8988T (cell line): ENCODE data around the gene DDX3X.
"Not testable (repeated sequence)": the region's sequence is repeated elsewhere in the genome, so short reads cannot be mapped to it uniquely, and the experiment has no call there.

Experiments used
- DNase-seq: peaks from one replicate; pipeline ENCODE4 v3.0.0; 2011

The DDX3X gene

DNA sequence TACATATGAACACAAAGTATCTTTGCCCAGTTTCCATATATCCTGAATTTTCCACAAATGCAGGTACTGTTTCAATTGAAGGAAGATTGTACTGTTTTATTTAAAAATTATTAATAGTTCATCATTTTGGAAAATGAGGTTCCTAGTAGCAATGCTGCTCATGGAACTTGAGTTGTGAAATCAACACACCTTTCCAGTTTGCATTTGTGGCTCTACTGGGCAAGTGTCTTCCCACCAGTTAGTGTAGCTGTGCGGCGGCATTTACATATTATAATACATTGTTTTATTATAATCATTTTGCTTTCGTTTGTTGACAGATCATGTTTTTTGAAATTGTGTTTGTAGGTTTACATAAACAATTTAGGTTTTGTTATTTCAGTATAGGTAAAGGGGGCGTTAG, 2.0 kb upstream of the DDX3X start:
- DNase-seq, result no peak

DNA sequence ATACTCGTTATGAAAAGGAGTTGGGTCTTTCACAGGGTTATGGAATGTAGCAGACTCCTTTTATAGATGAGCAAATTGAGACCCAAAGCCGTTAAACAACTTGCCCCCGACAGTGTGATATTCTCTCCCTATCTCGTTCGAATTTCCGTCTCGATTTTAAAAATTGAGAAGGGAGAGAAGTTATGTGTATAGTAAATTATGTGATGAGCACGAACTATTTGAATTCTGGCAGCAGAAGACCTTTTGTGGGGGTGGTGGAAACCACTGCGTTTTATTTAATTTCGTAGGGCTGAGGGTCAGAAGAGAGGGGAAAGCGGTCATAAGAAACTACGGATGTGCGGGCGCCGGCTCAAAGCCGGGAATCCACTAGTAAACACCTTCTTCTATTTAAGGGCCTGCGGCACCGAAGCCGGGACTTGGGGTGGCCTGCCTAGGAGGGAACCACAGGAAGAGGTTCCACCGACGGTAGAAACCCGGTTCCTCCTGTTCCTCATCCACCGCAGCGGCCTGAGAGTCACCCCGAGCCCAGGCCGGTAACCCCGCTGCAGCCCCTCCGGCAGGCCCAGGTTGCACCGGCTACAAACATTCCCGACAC, 1.5 kb upstream of the DDX3X start:
- no peak for DNase-seq

DNA sequence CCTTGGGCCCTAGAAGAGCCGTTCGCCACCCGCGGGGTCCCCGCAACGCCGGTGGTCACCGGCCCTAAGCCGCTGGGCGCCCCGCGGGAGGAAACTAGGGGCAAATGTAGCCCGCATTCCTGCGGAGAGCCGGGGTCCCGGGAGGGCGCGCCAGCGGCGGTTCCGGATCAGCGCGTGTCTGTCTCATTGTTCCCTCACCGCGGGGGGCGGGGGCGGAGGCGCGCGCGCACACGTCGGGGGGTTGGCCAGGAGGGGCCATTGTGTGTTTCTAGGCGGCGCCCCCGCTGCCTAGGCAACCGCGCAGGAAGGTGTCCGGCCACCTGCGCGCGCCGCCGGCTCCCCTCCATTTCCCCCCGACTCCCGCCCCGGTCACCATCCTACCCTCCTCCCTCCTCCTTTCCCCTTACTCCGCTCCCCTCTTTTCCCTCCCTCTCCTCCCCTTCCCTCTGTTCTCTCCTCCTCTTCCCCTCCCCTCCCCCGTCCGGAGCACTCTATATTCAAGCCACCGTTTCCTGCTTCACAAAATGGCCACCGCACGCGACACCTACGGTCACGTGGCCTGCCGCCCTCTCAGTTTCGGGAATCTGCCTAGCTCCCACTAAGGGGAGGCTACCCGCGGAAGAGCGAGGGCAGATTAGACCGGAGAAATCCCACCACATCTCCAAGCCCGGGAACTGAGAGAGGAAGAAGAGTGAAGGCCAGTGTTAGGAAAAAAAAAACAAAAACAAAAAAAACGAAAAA, 789 bp upstream of the DDX3X start:
- peak; percentile 72 for DNase-seq

DNA sequence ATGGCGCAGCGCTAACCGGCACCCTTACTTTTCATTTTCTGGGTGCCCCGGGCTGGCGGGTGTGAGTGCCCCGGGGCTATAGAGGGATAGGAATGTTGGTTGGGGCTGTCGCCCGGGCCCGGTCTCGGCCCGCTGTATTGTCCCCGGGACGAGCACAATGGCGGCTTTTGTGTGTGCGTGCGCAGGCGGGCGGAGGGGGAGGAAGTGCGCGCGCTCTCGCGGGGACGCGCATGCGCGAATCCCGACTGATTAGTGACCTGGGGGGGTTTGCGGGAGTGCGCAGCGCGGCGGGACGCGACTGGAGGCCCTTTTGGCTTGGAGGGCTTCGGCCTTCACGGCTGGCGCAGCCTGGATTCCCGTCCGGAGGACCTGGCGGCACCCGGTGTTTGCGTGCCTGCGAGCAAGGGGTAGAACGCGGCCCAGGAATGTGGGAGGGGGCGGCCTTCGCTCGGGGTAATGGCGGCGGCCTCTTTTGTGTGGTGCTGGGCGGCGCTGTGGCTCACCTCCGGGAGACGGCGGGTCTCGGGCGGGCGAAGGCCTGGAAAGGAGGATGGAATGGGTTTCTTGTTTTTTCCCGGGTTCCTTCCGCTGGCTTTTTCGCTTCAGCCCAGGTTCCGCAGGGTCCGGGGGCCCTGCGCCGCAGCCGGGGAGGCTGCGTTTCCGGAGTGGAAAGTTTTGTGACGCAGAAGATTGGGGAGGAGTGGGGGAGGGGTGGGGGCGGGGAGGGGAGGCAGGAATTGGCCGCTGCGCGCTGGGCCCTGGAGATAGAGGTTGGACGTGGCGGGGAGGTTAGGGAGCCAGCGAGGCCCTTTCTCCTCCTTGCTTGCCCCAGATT, 618 bp downstream of the DDX3X start:
- DNase-seq, result peak; percentile 83

DNA sequence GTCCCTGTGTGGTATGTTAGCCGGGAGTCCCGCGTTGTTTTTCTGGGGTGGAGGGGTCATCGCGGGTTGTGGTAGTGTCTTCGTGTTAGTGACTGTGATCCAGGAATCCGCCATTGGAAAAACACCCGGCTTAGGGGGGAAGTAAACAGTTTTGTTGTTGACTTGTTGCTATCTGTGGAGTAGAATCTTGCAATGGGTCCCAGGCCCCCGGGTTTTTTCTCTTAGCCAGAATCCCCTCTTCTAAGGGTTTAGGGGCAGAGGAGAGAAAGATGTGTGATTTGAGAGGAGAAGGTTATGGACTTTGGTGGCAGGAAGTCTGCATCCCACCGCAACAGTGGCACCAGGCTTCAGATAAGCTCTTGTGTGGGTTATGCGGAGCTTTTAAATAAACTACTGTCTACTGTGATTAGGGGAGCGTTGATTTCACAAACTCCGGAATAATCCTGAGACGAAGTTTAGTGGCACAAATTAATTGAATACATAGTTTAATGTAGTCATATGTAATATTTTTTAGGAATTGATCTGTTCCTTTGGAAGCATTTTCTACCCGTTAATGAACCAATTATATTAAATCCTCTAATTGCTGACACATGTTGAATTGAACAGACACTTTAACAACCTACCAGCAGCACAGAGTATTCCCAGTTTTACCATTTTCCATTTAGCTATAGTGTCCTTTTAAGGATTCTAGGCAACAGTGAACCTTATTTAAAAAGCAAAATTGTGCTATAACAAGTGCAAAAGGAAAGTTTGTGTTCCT, 1.4 kb downstream of the DDX3X start:
- DNase-seq, result no peak

DNA sequence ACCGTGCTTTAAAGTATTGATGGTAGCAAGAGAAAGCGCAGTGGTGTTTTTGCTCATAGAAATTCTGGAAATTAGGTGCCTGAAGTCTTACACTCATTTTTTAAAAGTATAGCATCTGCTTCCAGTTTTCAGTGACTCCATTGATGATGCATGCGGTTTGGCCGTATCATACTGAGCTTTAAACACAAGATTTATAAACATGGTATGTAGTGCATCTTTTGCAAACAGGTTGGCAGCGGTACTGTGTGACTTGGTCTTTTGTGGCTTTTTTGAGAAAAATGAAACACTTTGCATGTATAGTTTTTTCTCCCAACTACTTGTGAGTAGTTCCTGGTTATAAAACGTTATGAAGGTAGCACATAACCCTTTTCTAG, 2.0 kb downstream of the DDX3X start:
- DNase-seq, result no peak

DNA sequence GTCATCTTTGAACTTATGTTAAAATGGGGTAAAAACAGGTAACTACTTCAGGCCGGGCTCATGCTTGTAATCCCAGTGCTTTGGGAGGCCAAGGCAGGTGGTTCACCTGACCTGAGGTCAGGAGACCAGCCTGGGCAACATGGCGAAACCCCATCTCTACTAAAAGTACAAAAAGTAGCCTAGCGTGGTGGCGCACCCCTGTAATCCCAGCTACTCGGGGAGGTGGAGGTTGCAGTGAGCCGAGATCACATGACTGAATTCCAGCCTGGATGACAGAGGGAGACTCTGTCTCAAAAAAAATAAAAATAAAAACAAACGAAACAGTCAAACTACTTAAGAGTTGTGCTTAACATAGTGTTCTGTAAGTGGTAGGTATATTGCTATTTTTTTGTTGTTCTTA, 2.5 kb downstream of the DDX3X start:
- no peak for DNase-seq

DNA sequence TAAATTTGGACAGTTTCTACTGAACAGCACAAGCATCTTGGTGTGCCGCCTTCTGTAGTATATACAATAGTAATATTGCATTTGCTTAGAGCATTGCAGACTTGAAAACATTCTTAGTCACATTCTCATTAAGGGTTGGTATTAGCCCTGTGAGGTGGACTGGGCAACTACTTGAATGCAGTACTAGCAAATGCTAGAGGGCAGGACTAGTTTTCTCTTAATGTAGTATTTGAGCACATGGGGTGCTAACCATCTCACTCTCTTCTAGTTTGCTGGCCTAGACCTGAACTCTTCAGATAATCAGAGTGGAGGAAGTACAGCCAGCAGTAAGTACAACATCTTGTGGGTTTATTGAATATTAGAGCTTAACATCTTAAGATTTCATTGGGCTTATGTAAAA, 3.2 kb downstream of the DDX3X start:
- no peak for DNase-seq

DNA sequence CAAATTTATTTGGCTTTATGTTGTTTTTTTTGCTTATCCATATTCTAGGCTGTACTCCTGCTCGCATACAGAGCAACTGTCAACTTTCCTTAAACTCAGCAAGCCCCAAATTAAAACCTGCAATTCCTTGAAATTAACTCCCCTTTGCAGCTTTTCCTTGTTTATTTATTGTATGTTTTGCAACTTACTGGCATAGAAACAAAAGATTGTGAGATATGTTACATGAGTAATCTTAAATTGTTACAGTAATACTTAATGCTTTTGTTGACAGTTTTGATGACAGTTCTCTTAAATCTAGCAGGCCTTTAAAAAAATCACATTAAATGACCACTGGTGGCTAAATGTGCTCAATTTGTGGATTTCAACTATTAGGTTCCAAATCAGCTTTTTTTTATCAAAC, 4.5 kb downstream of the DDX3X start:
- no peak for DNase-seq

DNA sequence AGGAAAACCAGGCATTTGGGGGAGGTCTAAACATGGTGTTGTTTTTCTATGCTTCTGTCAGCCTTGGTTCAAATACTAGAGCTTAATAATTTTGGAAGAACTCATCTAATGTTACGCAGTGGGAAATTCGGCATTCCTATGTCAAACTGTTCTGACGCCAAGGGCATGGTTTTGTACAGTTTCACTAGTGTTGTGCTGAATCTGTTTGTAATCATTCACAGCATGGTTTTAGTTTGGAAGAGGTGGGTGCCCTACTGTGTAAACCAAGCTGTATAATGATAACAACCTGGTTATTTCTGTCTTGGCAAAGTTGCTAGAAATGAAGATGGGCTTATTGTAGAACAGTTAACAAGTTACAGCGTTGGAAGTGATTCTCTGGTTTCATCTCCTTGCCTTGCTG, 5.2 kb downstream of the DDX3X start:
- DNase-seq, result no peak

DNA sequence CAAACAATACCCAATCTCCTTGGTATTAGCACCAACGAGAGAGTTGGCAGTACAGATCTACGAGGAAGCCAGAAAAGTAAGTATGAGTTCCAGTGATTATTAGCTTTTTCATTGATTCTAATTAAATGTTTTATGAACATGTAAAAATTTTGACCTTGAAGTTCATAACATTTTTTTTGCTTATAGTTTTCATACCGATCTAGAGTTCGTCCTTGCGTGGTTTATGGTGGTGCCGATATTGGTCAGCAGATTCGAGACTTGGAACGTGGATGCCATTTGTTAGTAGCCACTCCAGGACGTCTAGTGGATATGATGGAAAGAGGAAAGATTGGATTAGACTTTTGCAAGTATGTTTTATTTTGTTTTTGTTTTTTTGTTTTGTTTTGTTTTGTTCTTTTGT, 10.1 kb downstream of the DDX3X start:
- no peak for DNase-seq

DNA sequence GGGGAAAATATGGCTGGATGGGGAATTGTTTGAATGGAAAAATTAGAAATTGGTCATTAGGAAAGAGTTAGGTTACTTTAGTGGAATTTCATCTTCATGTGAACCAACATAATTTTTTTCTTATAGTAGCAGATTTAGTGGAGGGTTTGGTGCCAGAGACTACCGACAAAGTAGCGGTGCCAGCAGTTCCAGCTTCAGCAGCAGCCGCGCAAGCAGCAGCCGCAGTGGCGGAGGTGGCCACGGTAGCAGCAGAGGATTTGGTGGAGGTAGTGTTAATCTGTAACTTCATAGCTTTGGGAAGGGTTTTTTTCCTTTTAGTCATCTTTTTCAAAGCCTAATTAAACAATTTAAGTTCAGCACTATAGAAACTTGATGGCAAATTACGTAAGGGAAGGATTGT, 13.2 kb downstream of the DDX3X start:
- no peak for DNase-seq

DNA sequence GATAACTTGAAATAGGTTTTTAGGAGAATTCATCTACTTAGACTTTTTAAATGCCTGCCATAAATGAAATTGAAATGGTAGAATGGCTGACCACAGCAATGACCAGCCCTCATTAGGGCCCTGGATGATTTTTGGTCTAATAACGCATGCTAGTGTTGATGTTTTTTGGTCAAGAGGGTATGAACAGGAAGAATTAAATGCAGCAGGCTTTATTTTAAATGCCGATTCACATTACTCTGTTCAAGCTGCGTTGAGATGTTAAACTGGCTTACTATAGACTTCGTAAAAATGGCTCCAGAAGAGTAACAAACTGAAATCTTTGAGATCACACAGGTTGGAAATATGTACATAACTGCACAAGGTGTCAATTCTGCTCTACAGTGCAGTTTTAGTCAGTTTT, 14.6 kb downstream of the DDX3X start:
- no peak for DNase-seq

DNA sequence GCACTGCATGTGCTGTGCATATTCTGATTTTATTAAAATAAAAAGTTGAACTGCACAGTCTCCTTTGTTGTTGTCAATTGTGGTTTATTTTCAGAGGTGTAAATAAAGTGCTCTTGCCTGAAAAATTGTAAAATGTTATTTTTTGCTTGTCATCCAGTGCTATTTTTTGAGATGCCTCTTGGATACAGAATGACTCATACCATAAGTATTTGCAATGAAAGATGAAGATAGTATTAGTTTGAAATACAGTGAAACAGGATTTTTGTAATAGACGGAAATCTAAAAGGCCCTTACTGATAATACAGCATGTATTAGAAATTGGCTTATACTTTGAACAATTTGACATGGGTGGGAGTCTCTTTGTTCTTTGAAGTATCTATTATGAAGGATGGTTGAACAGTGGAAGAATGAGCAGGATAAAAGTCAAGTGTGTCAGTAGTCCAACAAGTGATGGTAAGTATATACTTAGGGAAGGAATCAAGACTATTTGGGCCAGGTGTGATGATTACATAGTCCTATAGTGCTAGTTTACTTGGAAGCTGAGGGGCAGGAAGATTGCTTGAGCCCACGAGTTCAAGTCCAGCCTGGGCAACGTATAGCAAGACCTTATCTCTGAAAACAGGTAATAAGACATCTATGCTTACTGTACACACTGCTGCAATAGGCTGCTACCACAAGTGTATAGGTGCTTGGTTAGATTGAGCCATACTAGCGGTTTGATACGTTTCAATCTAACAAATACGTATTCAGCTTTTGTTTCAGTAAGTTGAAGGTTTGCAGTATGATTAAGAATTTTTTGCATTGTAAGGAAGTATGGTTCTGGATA, 16.4 kb downstream of the DDX3X start:
- no peak for DNase-seq

DNA sequence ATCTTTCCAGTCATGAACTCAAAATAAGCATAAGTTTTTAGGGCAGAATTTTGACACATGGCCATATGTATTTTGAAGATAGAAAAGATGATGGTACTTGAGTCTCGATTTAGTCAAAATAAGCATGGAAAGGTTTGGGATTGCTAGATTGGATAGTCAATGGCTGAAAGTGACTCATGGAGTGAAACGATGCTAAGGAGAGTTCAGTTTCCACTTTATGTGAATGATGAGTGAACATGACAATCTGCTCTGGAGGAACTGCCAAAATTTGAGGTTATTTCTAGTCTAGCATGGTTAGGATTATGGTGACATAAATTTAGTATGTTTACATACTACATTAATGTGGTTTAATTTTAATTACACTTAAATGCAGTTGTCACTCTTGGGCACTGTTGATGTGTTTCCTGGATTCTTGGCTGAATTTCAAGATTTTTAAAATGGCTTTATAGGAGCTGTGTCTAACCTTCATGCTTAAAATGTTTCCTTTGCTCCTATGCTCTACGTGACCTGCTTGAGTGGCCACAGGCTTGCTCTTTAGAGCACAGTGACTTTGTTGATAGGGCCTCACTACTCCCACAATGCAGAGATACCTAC, 17.1 kb downstream of the DDX3X start:
- no peak for DNase-seq

DNA sequence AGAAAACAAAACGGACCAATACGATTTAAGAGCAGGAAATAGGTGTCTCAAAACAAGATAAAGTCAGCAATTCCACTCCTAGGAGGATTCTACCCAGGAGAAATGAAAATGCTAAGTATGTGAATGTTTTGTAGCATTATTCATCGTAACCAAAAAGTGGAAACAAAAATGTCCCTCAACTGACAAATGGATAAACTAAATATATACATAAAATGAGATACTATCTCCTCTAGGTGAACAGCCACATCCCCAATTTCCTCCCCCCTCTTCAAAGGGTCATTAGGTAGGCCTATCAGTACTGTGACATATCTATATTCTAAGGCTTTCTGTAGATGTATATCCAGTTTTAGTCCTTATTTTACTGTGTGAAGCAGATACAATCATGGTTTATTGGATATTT, 18.0 kb downstream of the DDX3X start:
- no peak for DNase-seq

DNA sequence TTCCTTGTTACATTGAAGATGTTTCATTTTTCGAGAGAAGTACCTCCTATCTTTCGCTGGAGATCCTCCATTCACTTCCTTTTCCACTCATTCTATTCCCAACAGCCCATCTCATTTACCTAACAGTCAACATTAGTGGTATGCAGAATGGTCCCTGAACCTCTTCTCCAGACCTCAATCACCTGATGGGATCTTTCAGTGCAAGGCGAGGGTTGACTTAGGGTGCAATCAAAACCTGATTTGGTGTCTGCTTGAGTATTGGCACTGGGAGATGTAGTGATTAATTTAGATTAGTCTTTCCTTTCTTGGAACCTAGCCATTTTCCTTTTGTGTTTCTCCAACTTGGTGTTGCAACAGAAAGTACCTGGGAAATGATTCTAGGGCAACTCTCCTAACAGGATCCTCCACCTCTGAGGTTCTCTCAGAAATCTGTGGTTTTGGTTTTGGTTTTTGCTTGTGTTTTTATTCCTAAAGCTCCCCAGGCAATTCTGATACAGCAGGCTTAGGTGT, 18.4 kb downstream of the DDX3X start:
- DNase-seq, result no peak

DNA sequence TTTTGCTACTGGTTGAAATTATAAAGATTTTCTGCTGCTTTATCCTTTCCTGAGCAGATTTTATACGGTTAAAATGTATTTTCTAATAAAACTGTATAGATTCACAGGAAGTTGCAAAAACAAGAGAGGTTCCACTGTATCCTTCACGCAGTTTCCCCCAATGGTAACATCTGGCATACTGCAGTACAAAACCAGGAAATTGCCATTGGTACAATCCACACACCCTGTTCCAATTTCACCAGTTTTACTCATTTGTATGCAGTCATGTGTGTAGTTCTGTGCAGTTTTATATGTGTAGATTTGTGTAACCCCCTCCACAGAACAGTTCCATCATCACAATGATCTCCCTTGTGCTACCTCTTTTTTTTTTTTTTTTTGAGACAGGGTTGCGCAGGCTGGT, 20.0 kb downstream of the DDX3X start:
- no peak for DNase-seq

DNA sequence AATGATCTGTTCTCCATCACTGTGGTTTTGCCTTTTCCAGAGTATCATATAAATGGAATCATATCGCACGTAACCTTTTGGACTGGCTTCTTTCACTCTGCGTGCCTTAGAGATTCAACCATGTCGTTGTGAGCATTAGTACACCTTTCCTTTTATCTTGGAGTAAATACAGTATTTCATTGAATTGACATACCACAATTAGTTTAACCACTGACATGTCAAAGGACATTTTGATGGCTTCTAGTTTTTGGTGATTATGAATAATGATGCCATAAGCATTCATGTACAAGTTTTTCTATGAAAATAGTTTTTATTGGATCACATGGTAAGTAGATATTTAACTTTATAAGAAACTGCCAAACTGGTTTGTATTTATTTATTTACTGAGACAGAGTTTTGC, 35.2 kb downstream of the DDX3X start:
- no peak for DNase-seq

DNA sequence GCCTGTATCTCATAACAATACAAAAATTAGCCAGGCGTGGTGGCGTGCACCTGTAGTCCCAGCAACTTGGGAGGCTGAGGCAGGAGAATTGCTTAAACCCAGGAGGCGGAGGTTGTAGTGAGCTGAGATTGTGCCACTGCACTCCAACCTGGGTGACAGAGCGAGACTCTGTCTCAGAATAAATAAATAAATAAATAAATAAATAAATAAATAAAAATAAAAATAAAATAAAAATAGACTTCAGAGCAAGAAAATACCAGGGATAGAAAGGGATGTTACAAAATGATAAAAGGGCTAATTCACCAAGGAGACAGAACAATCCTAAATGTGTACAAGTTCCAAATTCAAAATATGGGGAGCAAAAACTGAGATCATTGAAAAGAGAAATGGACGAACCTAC, 37.6 kb downstream of the DDX3X start:
- DNase-seq, result not testable (repeated sequence)

DNA sequence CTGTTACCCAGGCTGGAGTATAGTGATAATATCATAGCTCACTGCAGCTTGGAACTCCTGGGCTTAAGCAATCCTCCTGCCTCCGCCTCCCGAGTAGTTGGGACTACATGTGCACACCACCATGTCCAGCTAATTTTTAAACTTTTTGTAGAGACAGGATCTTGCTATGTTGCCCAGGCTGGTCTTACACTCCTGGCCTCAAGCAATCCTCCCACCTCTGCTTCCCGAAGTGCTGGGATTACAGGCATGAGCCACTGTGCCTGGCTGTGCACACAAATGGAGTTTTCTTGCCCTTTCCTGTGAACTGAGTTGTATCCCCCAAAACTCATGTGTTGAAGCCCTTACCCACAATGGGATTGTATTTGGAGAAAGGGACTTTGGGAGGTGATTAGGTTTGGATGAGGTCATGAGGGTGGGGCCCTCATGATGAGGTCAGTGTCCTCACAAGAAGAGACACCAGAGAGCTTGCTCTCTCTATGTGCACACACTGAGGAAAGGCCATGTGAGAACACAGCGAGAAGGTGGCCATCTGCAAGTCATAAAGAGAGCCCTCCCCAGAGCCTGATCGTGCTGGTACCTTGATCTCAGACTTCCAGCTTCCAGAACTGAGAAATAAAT, 40.1 kb downstream of the DDX3X start:
- DNase-seq, result no peak
